GM21825 (cell line): ENCODE measurements around the gene MAU2.

ENCODE experiments used
- ATAC-seq: cut with Tn5 transposase; IDR thresholded peaks from one replicate; pipeline ENCODE4 v1.9.1; 2021; ENCODE audit warnings: mild to moderate bottlenecking, moderate library complexity; ENCODE audit not compliant: unreplicated experiment

Gene MAU2, protein sequence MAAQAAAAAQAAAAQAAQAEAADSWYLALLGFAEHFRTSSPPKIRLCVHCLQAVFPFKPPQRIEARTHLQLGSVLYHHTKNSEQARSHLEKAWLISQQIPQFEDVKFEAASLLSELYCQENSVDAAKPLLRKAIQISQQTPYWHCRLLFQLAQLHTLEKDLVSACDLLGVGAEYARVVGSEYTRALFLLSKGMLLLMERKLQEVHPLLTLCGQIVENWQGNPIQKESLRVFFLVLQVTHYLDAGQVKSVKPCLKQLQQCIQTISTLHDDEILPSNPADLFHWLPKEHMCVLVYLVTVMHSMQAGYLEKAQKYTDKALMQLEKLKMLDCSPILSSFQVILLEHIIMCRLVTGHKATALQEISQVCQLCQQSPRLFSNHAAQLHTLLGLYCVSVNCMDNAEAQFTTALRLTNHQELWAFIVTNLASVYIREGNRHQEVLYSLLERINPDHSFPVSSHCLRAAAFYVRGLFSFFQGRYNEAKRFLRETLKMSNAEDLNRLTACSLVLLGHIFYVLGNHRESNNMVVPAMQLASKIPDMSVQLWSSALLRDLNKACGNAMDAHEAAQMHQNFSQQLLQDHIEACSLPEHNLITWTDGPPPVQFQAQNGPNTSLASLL

DNA sequence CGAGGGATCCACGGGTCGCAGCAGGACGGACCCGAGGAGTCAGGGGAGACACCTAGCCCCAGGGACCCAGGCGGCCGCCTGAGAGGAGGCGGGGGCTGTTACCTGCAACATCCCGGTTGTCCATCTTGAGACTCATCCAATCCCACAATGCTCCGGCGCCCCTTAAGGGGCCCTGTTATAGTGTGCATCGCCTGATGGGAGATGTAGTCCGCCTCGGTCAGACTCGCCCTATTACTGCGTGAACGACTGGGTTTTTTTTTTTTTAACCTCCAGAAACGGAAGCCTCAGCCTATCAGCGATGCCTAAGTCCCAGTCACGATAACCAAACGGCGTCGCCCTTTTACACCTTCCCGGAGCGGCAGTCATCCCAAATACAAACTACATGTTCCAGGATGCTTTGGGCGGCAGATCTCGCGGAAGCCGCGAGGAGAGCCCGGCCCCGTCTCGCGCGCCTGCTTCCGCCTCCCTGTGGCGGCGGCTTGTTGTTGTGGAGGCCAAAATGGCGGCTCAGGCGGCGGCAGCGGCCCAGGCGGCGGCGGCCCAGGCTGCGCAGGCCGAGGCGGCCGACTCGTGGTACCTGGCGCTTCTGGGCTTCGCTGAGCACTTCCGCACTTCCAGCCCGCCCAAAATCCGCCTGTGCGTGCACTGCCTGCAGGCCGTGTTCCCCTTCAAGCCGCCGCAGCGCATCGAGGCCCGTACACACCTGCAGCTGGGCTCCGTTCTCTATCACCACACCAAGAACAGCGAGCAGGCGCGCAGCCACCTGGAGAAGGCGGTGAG is at the start of gene MAU2, which contains the start of gene SUGP1:
TSS of gene MAU2 (plus strand) at position 469 of the 780 bp plus-strand sequence. CDS start at position 500, 31 bp downstream.
TSS of gene SUGP1 (minus strand) at position 149 of the 780 bp plus-strand sequence. CDS start at position 136, 13 bp downstream.
- ATAC-seq, result peak; percentile 86

DNA sequence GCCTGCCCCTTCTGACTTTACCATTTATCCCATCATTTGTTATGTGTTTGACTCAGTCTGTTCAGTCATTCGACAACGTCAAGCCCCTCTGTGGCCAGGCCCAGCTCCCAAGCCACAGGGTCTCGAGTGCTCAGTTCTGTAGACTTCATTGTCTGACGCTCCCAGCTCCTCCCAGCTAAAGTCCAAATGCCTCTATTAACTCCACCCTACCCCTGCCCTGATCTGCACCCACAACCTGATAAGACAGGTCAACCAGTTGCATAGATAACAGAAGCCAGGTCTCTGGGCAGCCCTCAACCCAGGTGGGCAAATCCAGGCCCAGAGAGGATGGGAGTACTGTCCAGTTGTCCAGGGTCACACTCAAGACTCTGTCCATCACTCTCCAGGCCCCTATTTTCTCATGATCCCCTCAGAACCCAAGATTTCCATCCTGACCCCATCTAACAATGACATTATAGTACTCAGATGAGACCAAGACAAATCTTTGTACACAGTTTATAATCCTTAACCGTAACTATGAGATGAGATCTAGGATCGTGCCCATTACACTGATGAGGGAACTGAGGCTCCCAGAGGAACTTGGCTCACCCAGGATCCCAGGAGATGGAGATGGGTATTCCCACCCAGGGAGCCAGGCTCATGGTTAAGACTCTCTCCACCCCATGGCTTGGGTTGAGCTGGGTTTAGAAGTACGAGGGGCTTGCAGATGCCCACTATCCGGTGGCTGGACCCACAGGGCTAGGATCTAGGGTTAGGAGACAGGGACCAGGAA is 48.6 kb upstream of the MAU2 start:
- ATAC-seq, result no peak

DNA sequence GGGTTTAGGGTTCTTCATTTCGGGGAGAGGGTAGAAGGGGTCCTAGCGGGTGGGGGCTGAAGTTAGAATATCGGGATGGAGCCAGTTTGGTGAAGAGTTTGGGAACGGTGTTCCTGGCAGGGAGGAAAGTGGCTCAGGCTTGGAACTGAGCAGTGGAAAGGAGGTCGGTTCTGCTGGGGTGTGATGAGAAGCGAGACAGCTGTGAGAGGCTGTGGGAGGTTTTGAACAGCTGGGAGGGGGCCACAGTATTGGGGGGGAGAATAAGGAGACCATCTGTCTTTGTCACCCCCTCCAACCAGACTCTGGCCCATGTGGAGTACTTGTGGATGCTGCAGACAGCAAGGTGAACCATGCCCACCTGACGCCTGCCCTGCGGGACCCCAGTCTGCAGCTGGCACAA is 46.5 kb upstream of the MAU2 start:
- no peak for ATAC-seq

DNA sequence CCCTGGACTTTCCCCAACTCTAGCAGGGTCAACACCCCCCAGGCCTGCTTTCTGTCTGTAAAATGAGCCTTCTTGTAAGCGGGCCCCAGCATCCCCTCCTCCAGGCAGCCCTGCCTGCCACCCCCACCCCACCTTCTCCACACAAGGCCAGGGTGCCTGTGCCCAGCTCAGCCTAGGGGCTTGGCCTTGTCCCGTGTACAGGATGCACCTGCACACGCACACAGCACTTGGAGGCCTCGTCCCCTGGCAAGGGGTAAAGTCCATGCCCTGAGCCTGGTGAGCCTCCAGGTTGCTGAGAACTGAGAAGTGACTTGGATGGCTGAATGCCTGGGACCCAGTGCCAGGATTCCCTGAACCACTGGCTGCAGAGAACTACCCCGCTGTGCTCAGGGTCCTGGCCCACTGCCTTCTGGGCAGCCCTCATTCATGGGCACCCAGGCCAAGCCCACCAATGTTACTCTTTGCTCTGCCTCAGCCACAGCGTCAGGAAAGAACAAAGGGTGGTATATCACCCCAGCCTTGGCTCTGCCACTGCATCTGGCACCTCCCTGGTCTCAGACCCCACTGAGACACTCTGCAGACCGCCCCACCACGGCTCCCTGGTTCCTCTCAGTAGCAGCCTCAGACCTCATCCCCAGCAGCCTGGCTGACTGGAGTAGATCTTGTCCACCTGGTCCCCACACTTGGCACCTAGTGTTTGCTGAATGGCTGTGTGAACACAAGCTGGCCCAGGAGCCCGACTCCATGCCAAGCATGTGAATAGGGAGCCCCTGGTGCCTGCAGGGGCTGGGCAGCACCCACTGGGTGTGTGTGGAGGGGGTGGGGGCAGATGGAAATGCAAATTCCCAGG is 45.7 kb upstream of the MAU2 start:
- no peak for ATAC-seq

DNA sequence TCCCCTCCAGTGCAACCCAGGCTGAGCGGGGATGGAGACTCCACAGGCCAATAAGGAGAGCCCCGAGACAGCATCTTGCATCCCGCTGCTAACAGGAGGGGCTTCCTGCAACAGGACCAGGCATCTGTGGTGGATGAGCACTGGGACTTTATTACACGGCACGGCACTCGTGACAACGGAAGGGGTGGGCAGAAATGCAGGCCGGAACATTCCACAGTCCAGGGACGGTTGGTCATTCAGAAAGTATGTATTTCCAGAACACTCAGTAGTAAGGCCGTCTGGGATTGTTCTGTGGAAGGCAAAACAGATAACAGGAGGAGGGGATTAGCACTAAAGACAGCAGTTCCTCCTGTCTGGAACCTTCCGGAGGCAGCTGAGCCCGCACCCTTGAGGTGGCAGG is 44.2 kb upstream of the MAU2 start:
- no peak for ATAC-seq

DNA sequence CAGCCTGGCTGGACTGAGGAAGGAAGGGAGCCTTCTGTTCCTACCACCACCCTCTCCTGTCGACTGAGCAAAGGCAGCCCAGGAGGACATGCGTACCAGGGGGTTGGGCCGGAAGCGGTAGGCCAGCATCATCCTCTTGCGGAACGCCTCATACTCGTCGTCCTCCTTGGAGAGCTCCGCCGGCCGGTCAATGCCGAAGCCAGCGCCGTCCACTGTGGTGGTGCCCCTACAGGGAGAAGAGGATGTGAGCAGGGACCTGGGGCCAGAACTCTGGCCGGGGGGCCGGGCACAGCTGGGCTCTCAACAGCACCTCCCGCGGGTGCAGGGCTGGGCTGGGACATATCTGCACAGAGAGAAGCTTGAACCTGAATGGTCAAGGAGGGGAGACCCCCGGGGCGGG is 43.8 kb upstream of the MAU2 start:
- ATAC-seq, result no peak

DNA sequence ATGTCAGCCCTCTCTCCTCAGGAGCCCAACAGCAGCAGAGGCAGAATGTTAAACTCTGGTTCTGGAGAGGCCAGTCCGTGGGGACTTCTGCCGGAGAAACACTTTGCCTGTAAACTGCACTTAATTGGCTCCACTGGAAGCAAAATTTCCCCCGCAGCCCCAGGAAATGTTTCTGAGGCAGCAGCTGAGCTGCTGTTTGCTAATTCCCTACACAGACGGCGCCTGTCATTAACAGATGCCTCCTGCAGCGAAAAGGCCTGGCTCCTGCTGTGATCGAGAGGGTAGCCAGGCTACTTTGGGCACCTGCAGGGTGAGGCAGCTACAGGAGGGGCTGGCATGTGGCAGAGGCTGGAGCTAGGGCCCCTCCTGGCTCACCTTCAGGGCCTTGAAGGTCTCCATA is 42.3 kb upstream of the MAU2 start:
- ATAC-seq, result no peak

DNA sequence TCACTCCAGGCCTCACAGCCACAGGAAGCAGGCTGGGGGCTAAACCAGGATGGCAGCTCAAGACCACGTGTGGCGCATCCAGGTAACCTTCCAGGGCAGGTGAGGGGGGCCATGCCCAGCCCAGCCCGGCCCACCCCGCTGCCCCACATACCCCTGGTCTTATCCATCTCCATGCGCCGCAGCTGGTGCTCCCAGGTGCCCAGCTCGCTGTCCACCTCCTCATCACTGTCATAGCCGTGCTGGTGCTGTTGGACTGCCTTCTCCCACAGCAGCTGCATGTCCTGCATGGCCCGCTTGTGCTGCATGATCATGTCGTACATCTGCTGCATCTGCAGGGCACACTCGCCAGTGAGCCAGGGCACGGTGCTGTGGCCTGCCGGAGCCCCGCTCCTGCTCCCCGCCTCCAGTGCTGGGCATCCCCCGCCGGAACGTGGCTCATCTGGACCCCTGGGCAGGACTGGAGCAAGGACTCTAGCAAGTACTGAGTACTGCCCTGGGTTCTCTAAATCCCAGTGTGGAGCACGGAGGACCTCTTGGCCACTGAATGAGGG is 41.5 kb upstream of the MAU2 start:
- ATAC-seq, result no peak

DNA sequence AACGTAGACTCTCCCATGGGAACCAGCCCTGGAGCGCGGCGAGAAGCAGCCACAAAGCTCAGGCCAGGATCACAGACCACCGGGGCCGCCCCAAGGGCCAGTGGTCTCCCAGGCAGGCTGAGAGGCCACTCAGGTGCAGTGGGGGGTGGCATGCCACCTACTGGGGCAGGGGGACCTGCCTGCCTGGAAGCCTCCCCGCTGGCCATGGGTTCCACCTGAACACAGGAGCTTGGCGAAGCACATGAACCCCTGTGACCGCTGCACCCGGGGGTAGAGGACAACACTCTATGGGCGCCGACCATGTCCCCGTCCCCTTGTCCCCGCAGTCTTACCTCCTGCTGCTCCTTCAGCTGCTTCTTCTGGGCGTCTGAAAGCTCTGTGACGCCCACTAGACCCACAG is 40.8 kb upstream of the MAU2 start:
- no peak for ATAC-seq

DNA sequence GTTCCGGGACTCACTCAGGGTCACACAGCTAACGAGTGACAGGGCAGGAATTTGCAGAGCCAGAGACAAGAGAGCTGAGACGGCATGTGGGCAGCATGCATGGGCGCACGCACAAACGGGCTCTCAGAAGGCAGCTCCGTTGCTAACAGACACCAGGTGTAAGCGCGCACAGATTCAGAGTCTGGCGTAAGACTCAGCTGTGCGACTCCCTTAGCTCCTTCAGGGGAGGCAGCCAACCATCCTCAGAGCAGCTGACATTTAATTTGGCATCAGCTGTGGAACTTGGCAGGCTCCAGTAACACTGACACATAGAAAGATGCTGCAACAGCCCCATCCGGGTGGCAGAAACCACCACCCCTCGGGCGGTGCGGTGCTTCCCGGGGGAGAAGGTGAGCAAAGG is 40.1 kb upstream of the MAU2 start:
- no peak for ATAC-seq

DNA sequence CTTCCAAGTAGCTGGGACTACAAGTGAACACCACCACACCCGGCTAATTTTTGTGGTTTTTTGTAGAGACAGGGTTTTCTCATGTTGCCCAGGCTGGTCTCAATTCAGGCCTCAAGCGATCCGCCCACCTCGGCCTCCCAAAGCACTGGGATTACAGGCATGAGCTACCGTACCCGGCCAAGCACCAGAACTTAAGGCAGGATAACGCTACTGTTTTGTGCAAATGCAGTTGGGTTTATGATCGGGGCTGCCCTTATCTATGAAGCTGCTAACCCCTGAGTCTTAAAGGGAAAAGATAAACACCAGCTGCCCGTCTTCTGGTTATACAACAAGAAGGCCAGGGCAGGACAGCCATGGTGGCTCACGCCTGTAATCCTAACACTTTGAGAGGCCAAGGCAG is 34.9 kb upstream of the MAU2 start:
- no peak for ATAC-seq

DNA sequence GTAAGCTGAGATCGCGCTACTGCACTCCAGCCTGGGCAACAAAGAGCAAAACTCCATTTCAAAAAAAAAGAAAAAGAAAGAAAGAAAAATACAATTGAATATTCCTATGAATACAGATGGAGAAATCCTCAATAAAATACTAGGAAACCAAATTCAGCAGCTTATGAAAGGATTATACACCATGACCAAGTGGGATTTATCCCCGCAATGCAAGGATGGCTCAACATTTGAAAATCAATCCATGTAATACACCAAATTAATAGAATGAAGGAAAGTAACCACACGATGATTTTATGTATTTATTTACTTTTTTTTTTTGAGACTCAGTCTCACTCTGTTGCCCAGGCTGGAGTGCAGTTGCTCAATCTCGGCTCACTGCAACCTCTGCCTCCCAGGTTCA is 28.0 kb upstream of the MAU2 start:
- ATAC-seq, result no peak

DNA sequence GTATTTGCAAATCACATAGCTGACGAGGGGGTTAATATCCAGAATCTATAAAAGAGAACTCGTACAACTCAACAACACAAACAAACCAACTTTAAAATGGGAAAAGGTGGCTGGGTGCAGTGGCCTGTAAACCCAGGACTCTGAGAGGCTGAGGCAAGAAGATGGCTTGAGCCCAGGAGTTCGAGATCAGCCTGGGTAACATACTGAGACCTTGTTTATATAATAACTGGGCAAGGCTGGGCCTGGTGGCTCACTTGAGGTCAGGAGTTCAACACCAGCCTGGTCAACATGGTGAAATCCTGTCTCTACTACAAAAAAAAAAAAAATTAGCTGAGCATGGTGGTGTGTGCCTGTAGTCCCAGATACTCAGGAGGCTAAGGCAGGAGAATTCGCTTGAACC is 25.7 kb upstream of the MAU2 start:
- no peak for ATAC-seq

DNA sequence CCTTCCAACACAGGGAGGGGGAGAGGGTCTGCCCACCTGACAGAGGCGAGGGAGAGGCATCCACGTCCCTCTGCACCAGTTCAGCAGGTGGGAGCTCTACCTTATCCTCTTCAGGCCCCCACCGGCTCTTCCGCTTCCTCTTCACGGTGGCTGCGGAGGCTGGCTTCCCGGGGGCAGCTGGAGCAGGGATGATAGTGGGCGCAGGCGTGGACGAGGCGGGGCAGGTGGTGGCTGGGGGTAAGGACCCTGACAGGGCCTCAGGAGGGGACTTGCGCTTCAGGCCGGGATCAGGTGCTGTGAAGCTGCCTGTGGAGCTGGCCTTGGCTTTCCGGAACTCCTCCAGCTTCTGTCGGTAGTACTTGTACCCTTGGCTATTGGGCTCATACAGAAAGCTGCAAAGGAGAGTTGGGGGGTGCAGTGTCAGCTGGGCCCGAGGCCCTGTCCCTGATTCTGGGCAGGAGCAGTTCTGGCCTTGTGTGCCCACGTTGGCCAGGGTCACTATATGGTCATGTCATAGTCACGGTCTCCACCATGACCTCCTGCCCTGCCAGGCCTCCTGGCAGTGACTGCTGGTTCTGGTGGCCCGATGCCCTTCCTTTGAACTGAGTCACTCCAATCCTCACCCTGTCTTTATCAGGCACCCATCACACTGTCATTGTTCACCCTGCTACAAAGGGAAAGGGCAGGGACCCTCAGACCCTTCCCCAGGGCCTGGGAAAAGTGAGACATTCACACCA is 23.5 kb upstream of the MAU2 start:
- no peak for ATAC-seq

DNA sequence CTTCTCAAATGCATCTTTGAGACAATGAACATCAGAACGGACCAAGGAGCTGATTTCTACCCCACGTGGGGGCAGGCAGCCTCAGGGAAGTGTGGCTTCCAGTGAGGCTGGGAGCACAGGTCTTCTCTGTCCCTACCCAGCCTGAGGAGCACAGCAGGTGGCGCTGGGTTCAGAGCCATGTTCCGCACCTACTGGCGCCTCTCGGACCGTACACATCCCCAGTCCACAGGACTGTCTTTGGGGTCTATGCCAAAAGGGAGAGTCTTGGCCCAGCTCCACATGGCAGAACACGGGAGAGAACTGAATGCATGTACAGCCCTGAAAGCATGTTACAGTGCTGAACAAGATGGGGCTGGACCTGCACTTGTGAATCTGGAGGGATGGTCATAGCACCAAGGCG is 22.9 kb upstream of the MAU2 start:
- ATAC-seq, result no peak

DNA sequence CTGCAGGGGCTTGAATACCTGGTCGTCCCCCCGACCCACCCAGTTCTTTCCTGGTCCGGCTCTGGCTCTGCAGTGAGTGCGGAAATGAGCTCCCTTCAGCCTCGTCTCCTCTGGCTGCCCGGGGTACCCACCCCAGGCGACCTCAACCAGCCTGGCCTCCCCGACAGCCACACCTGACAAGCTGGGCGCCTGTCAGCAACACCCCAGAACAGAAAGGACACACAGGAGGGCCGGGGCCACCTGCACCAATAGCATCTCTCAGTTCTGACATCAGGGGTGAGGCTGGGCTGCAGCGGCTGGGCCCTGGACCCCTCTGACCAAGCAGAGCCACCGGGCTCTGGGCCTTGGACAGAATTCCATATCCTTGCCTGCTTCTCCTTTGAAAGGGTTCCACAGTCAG is 20.0 kb upstream of the MAU2 start:
- no peak for ATAC-seq

DNA sequence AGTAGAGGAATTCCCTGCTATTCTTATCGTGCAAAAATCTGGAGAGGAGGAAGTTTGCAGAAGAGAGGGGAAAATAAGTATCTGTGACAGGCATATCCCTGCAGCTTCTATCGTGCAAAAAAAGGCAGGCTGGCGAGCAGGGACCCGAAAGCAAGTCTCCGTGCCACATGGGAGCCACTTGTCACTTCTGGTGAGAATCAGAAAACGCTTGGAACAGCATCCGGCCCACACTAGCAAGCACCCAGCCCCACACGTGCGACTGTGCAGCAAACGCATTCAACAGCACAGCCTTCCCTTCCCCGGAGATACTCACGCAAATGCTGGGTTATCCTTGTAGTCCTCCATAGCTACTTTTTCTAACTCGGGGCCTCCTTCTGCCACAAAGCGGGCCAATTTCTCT is 17.2 kb upstream of the MAU2 start:
- ATAC-seq, result no peak

DNA sequence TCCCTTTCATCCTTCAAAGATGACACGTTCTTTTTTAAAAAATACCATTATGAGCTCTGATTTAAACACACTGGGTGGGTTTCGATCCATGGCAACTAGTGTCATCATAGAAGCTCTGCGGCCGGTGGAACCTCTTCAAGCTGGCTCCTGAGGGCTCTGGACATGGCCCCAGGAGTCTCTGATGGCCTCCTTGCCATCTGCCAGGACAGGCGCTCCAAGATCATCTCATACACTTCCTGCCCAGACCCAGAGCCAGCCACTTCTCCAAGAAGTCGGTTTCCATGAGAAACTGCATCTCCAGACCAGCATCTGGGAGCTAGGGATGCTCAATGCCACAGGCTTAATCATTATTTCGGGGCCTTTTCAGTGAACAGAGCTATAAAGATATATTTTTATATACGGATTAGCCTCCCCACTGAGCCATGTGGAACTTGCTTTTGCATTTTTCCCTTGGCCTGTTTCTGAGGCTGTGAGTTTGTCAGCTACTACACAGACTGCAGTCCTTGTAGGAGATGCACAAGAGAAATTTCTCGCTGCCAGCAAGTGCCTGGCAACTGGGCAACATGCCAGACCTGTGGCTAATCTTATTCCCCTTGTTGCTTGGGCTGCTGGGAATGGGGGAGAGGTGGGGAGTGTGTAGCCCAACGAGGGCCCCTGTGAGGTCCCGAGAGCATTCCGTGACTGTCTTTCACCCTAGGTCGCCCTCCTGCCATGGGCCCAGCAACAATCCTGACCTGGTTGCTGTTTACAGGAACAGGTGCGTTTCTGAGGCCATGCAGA is 16.3 kb upstream of the MAU2 start:
- ATAC-seq, result no peak
